Transverse colon (tissue), 4 donors: ENCODE results near the gene AMER3. TPM values are rescaled to one million over a fixed set of nuclear protein-coding genes. Genes with fewer than 3 reads are reported as not detected.

Source experiments
- DNase-seq: peaks from one replicate; pipeline ENCODE4 v3.0.0-alpha.2; 2019
- H3K27ac ChIP-seq, 4 donors: fragments of 200-600 bp; sonication (generic); 2 replicates each; pipeline ENCODE4 v1.5.1; 2016 to 2018; ENCODE audit warnings: inconsistent platforms in 4 of 4
- H3K27me3 ChIP-seq: fragments of 200-600 bp; sonication (generic); 2 replicates; pipeline ENCODE4 v1.5.1; 2017; ENCODE audit warnings: inconsistent platforms
- H3K36me3 ChIP-seq, 4 donors: fragments of 200-600 bp; sonication (generic); 2 replicates each; pipeline ENCODE4 v1.5.1; 2017 to 2019; ENCODE audit warnings: inconsistent platforms in 4 of 4
- H3K4me1 ChIP-seq, 4 donors: fragments of 200-600 bp; sonication (generic); 2 replicates each; pipeline ENCODE4 v1.5.1; 2017 to 2020; ENCODE audit warnings: inconsistent platforms in 4 of 4
- H3K4me3 ChIP-seq, 4 donors: fragments of 200-600 bp; sonication (generic); 1 replicate in 1 of 4; 2 replicates in 3 of 4; pipeline versions ENCODE4 v1.5.1 to v1.6.1; 2017 to 2019; ENCODE audit warnings: inconsistent platforms in 4 of 4
- H3K9me3 ChIP-seq, 2 donors: fragments of 200-600 bp; sonication (generic); 2 replicates each; pipeline ENCODE4 v1.5.1; 2017 to 2019; ENCODE audit warnings: inconsistent platforms in 2 of 2
- EP300 ChIP-seq: sonication (generic); formaldehyde crosslinking; IDR thresholded peaks from one replicate; pipeline ENCODE4 v1.6.1; 2017; ENCODE audit warnings: antibody characterized with exemption, low read depth
- POLR2A ChIP-seq: fragments of 450-650 bp; IDR thresholded peaks from one replicate; pipeline ENCODE4 v1.6.1; 2016; ENCODE audit warnings: antibody characterized with exemption, mild to moderate bottlenecking, moderate library complexity
- POLR2AphosphoS5 ChIP-seq, 3 donors: sonication (generic); formaldehyde crosslinking; IDR thresholded peaks; one replicate each; pipeline ENCODE4 v1.6.1; 2016; ENCODE audit warnings: antibody characterized with exemption in 3 of 3
- WGBS, 2 donors: methylation state at CpG; one replicate each; pipeline ENCODE4 v1.1.5; 2018; ENCODE audit warnings: low coverage in 1 of 2; 5-methylcytosine and 5-hydroxymethylcytosine counted together
- in situ Hi-C, 4 donors: fragments of 200-750 bp; cut with MboI; loops; one replicate each; pipeline versions ENCODE4 v1.15.0 to v1.15.1; 2017; ENCODE audit warnings: low sequenced_read_pairs in 3 of 4, low pct_ligation_motif_present in 1 of 4, low pct_unique_long_range_greater_than_20kb in 1 of 4
- intact Hi-C: fragments of 100-400 bp; cut with DNase I; formaldehyde crosslinking; loops from one replicate; pipeline ENCODE4 v1.15.1; 2023; ENCODE audit warnings: low total_unique reads
- total RNA-seq, 4 donors: library from RNA; depleted of rRNA; stranded (reverse); fragments of >200 nt; gene quantifications; one replicate each; pipeline ENCODE4 v1.1.0, GENCODE V29; 2016
- TF ChIP-seq, protein P1 (sequence below), 5 experiments: fragments of 200-600 bp in 3 of 5; fragments of 450-650 bp in 2 of 5; sonication (generic) in 3 of 5; IDR thresholded peaks; 1 replicate in 2 of 5; 2 replicates in 3 of 5; pipeline ENCODE4 v1.5.1; 2016 to 2017; ENCODE audit warnings: antibody characterized with exemption in 5 of 5, inconsistent platforms in 3 of 5, mild to moderate bottlenecking in 2 of 5, moderate library complexity in 1 of 5

AMER3 gene
- total RNA-seq, 4 donors from 2014 or later: 0.27 to 0.32 TPM; not detected in 2

DNA sequence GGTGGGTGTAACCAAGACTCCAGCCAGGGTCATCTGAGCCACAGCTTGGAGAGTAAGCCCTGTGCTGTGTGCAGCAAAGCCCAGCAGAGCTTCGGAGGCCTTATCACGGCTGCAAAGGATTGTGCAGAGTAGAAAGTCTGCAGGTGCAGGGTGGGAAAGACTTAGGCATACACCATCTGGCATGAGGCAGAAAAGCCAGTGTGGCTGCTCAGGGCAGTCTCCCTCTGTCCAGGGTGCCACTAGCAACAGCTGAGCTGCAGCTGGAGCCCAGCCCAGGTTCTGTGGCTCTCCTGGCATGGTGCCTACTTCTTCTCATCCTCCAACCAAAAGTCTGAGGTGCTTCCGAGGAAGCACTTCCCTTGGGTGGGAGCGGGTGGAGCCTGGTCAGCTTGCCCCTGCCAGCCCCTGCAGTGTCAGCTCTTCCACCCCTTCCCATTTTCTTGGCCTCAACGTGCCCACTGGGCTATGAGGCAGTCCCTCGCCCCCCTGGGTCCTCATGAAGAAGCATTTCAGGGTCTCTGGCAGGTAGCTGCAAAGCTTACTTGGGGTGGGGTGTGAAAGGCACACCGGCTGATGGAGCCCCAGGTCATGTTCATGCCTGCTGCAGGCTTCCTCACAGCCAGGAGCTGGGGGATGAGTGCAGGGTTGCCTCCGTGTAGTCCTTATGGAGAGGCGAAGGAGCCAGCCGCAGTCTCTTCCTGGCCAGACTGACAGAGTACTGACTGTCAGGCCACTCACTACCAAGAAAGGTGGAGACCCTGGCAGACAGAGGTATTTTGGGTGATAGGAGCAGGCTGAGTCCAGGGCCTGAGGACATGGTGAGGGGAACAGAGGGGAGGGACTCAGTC lies 4.8 kb downstream of the AMER3 start:
- Histone ChIP-seq H3K27me3 (peaks cover 28% of the 10 kb centered on the region), H3K27ac (no peak overlapping the region), H3K36me3 (no peaks in the 10 kb centered on the region), H3K4me1 (peaks cover 0 to 4% (median 0%) of the 10 kb centered on the region in 4 donors), H3K4me3 (no peak overlapping the region), H3K9me3 (no peaks in the 10 kb centered on the region)
- intact Hi-C loops: no loop called here
- TF ChIP-seq EP300 (no peak), POLR2AphosphoS5 (IDR thresholded peaks at IDR 0.05) (no peak), POLR2A (no peak)
- TF ChIP-seq, protein P1, sequence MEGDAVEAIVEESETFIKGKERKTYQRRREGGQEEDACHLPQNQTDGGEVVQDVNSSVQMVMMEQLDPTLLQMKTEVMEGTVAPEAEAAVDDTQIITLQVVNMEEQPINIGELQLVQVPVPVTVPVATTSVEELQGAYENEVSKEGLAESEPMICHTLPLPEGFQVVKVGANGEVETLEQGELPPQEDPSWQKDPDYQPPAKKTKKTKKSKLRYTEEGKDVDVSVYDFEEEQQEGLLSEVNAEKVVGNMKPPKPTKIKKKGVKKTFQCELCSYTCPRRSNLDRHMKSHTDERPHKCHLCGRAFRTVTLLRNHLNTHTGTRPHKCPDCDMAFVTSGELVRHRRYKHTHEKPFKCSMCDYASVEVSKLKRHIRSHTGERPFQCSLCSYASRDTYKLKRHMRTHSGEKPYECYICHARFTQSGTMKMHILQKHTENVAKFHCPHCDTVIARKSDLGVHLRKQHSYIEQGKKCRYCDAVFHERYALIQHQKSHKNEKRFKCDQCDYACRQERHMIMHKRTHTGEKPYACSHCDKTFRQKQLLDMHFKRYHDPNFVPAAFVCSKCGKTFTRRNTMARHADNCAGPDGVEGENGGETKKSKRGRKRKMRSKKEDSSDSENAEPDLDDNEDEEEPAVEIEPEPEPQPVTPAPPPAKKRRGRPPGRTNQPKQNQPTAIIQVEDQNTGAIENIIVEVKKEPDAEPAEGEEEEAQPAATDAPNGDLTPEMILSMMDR (IDR thresholded peaks at IDR 0.05): no peak
- 50 to 79% methylated on average over 2 to 10 of the region's 10 CpGs for WGBS, 2 donors
- in situ Hi-C loops: no loop called here
- DNase-seq: no peak

DNA sequence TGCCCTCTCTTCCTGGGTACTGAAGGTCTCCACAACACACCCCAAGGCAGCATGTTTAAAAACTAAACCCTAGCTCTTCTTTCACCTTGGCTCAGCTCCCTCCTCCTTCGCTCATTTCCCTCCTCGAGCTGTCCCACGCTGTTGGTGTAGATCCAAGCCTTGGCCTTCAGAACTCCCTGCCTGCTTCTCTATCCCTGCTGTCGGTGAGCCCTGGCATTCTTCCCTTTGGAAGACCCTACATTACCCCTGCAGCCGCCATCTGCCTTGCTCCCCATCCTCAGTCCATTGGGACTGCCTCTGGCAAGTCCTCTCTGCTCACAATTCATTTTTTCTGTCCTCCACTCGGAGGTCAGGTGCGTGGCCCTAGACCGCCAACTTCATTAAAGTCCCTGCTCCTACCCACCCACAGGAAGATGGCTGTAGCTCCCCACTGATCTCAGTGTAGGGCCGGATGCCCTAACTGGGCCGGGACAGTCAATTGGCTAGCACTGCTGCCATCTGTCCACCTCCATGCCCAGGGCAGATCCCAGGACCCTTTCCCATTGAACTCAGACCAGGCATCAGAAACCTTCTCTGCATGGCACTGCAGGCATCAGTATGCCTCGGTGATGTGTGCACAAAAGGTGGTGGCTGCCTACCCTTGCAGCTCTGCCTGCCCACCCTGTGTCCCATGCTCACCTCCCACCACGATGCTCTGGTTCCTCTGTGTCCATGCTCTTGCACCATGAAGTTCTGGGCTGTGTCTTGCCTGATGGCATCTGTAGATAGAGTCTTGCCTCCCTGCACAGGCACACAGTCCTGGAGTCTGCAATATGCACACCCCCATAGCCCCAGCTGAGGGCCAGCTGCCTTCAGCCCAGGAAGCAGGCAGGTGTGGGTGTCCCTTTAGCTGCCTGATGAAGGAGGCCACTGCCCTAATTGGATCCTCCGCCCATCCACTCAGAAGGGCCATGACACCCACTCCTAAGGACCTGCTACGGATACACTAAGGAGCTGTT lies 5.7 kb downstream of the AMER3 start:
- 75 to 77% methylated on average over 10 to 14 of the region's 14 CpGs for WGBS, 2 donors
- in situ Hi-C loops: no loop called here
- H3K27ac ChIP-seq: no peak overlapping the region
- no peak for DNase-seq
- no peaks in the 10 kb centered on the region for H3K9me3 ChIP-seq
- no peaks in the 10 kb centered on the region for H3K4me1 ChIP-seq
- H3K36me3 ChIP-seq: no peaks in the 10 kb centered on the region
- TF ChIP-seq EP300 (no peak), POLR2A (no peak), POLR2AphosphoS5 (IDR thresholded peaks at IDR 0.05) (no peak)
- TF ChIP-seq, protein P1 (IDR thresholded peaks at IDR 0.05): no peak
- intact Hi-C loops: no loop called here
- H3K4me3 ChIP-seq: no peak overlapping the region
- H3K27me3 ChIP-seq: peaks cover 21% of the 10 kb centered on the region

DNA sequence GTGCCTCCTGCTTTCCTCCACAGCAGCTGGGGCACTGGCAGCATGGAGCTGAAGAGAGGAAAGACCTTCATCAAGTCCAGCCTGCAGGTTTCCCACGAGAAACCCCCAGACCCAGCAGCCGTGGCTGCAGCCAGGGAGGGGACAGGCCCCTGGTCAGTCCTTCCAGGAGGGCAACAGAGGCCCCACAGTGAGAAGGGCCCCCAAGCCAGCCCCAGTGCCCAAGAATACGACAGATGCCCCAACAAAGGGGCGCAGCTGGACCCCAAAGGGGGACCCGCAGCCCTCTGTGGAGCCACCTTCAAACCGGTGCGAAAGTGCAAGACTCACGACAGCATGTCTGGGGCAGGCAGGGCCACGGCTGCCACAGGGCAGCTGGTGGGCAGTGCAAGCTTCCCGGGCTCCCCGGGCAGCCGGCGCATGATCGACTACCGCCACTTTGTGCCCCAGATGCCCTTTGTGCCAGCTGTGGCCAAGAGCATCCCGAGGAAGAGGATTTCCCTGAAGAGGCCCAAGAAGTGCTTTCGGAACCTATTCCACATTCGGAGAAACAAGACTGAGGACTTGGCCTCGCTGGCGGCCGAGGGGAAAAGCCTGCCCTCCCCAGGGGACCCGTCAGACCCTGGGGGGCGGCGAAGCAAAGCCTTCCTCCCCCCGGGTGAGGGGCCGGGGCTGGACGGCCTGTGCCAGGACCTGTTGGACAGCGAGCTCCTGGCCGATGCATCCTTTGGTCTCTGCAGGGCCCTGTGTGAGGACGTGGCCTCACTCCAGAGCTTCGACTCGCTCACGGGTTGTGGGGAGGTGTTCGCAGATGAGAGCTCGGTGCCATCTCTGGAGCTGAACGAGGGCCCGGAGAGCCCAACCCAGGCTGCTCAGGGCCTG lies 6.9 kb downstream of the AMER3 start:
- no peaks in the 10 kb centered on the region for H3K4me1 ChIP-seq
- H3K27me3 ChIP-seq: peaks cover 9% of the 10 kb centered on the region
- in situ Hi-C loops (no loop called here), intact Hi-C loops (no loop called here)
- H3K36me3 ChIP-seq: no peaks in the 10 kb centered on the region
- no peaks in the 10 kb centered on the region for H3K9me3 ChIP-seq
- H3K4me3 ChIP-seq: no peak overlapping the region
- no peak overlapping the region for H3K27ac ChIP-seq
- no peak for TF ChIP-seq POLR2A
- TF ChIP-seq, protein P1 (IDR thresholded peaks at IDR 0.05): no peak
- WGBS, 2 donors: 73% methylated on average over 26 of the region's 37 CpGs; no CpG with 5 or more reads in 1 of the 2 donors
- DNase-seq: no peak
